ENCODE results near the gene ANGPTL8.

DNA sequence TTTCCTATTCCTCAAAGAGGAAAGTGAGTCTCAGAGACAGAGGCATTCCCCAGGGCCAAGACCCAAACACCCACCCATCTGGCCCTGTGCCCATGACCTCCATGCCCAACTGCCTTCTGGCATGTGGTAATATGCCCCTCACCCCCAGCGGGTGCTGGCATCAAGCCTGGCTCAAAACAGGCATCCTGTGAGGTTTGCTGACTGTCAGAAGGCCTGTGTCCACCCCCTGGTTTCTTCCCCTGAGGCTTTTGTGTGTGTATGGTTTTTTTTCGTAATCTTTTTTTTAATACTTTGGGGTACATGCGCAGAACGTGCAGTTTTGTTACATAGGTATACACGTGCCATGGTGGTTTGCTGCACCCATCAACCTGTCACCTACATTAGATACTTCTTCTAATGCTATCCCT is 34.5 kb upstream of the ANGPTL8 start:
- TF ChIP-seq CTCF (conservative IDR thresholded peaks at IDR 0.05) (no peak), EZH2 (IDR thresholded peaks at IDR 0.05; ENCODE audit: low read depth) (no peak)

All from PC-9 (cell line).